Cardiac fibroblast (primary cell): ENCODE data around the gene AGBL4.
A peak's percentile ranks its signal among the peaks of the same experiment; 100 is the strongest.

Experiments
- DNase-seq, 2 donors: peaks; one replicate each; pipeline versions ENCODE4 v3.0.0 to v3.0.0-alpha.2; 2010; ENCODE audit warnings: low read depth in 2 of 2
- H3K4me3 ChIP-seq, 2 donors: replicated peaks in 1 of 2; 1 replicate in 1 of 2; 2 replicates in 1 of 2; pipeline ENCODE4 v1.5.1; 2011; ENCODE audit warnings: low read depth in 2 of 2, low read length in 2 of 2, mild to moderate bottlenecking in 2 of 2, moderate library complexity in 1 of 2
- TF ChIP-seq, protein P1 (sequence below): IDR thresholded peaks from one replicate; pipeline ENCODE4 v1.5.1; 2011; ENCODE audit warnings: low read depth, mild to moderate bottlenecking, low read length, inconsistent platforms

The AGBL4 gene

GRCh38 chr1:48591181-48591580 lies 1432.6 kb downstream of the AGBL4 start:
- no peak overlapping the region for H3K4me3 ChIP-seq
- TF ChIP-seq, protein P1, sequence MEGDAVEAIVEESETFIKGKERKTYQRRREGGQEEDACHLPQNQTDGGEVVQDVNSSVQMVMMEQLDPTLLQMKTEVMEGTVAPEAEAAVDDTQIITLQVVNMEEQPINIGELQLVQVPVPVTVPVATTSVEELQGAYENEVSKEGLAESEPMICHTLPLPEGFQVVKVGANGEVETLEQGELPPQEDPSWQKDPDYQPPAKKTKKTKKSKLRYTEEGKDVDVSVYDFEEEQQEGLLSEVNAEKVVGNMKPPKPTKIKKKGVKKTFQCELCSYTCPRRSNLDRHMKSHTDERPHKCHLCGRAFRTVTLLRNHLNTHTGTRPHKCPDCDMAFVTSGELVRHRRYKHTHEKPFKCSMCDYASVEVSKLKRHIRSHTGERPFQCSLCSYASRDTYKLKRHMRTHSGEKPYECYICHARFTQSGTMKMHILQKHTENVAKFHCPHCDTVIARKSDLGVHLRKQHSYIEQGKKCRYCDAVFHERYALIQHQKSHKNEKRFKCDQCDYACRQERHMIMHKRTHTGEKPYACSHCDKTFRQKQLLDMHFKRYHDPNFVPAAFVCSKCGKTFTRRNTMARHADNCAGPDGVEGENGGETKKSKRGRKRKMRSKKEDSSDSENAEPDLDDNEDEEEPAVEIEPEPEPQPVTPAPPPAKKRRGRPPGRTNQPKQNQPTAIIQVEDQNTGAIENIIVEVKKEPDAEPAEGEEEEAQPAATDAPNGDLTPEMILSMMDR, result no peak
- no peak for DNase-seq

DNA sequence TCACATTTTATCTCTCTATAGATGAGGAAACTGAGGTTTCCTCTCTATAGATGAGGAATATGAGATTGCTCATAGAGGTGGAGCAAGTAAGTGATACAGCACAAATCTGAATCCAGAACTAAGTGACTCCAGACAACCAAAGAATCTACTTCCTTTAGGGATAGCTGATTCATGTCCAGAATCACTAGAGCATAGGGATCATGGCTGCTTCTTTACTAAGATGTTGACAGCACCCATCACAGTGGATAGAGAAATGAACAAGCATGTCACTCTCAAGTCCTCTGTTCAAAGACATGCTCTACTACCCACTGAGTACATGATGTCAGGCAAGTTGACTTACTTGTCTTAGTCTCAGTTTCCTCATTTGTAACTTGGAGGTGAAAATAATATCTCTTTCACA lies 1435.7 kb downstream of the AGBL4 start:
- no peak for DNase-seq
- no peak overlapping the region for H3K4me3 ChIP-seq
- TF ChIP-seq, protein P1, result no peak

- TF ChIP-seq, protein P1, result no peak
- no peak for DNase-seq
- H3K4me3 ChIP-seq, result no peak overlapping the region
Measured at GRCh38 chr1:48582408-48582807, 1441.3 kb downstream of the AGBL4 start.

GRCh38 chr1:48581270-48581669 lies 1442.5 kb downstream of the AGBL4 start:
- DNase-seq, result peak in 1 of 2 donors; percentile 2
- TF ChIP-seq, protein P1, result no peak
- no peak overlapping the region for H3K4me3 ChIP-seq

GRCh38 chr1:48576565-48576964 lies 1447.2 kb downstream of the AGBL4 start:
- no peak for DNase-seq
- TF ChIP-seq, protein P1, result no peak
- H3K4me3 ChIP-seq, result no peak overlapping the region

DNA sequence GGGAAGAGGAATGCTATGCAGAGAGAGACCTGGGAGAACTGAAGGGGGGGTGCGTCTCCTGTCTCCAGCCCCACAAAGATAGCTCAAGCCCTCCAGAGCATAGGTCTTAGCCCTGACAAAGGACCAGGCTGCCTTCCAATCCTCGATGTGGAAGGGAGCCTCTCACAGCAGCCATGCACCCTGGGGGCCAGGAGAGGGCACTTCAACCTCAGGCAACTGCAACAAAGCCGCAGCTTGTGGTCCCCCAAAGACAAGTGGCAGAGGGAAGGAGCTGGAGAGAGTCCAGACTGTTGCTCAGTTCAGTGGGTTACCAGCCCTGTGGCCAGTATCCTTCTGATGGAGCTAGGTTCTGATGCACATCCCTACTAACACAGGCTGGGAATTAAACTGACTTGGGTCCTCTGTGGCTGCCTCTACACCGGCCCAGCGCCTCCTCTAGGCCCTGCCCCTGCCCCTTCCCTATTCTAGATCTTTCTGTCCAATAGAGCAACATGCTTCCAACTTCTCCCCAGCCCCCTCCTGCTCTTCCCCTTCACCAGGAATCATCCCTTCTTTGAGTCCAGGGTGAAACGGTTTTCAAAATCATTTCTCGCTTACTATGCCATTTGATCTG lies 1451.0 kb downstream of the AGBL4 start:
- no peak overlapping the region for H3K4me3 ChIP-seq
- TF ChIP-seq, protein P1, result peak; percentile 34
- peak; percentile 23 to 51 for DNase-seq

GRCh38 chr1:48572134-48572533 lies 1451.6 kb downstream of the AGBL4 start:
- TF ChIP-seq, protein P1, result no peak
- no peak for DNase-seq
- H3K4me3 ChIP-seq, result no peak overlapping the region
